ENCODE data around the gene PLOD2.

PLOD2 gene

DNA sequence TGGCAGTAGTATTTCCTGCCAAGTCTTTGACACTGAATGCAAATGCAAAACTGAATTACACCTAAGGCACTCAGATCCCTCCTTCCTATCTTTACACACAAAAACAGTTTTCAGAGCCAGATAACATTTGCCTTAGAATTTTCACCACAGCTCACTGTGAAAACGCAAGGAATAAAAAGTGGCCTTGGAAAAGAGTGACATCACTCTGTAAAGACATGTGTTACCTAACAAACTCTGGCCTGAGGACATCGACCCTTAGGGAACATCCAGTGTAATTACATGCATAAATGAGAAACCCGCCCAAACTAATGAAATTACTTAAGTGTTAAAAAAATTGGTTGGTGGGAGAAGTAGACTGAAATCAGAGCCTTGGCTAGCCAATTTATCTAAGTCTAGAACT is 88.9 kb downstream of the PLOD2 start:
- no peak overlapping the region for H3K18ac ChIP-seq (ENCODE audit: low read length)
- no peak overlapping the region for H4K8ac ChIP-seq (ENCODE audit: low read depth, low read length)
- H3K36me3 ChIP-seq (ENCODE audit: control insufficient read depth, insufficient read depth, low read length): no peaks in the 10 kb centered on the region
- H3K79me2 ChIP-seq (ENCODE audit: control insufficient read depth, insufficient read depth, low read length): no peaks in the 10 kb centered on the region
- H3K23ac ChIP-seq (ENCODE audit: low read length): no peak overlapping the region
- no peaks in the 10 kb centered on the region for H3K79me1 ChIP-seq (ENCODE audit: low read length)
- H3K4me2 ChIP-seq (ENCODE audit: low read length): no peak overlapping the region
- H2AK5ac ChIP-seq (ENCODE audit: low read length): no peak overlapping the region
- H3K4me1 ChIP-seq (ENCODE audit: control insufficient read depth, low read depth, low read length): no peaks in the 10 kb centered on the region
- no peak overlapping the region for H2BK15ac ChIP-seq (replicated peaks; ENCODE audit: low read depth)
- no peak overlapping the region for H2BK120ac ChIP-seq (ENCODE audit: low read depth, low read length)
- H4K5ac ChIP-seq (ENCODE audit: low read length): no peak overlapping the region
- H2BK5ac ChIP-seq (ENCODE audit: low read length): no peak overlapping the region
- H3K56ac ChIP-seq (ENCODE audit: low read length): no peak overlapping the region
- DNase-seq: peak; percentile 65
- no peaks in the 10 kb centered on the region for H3K27me3 ChIP-seq (ENCODE audit: insufficient read depth, low read length, poor library complexity)
- no peak overlapping the region for H3K9ac ChIP-seq (ENCODE audit: low read length)
- no CpG with 5 or more reads among the region's 3 CpGs for WGBS (ENCODE audit: extremely low coverage, insufficient coverage, low lambda C conversion rate)
- H3K4ac ChIP-seq (ENCODE audit: low read depth, low read length): no peak overlapping the region
- no peak overlapping the region for H3K4me3 ChIP-seq (ENCODE audit: low read length)
- H3K27ac ChIP-seq (ENCODE audit: low read depth, low read length): peak overlapping the region; percentile 17

DNA sequence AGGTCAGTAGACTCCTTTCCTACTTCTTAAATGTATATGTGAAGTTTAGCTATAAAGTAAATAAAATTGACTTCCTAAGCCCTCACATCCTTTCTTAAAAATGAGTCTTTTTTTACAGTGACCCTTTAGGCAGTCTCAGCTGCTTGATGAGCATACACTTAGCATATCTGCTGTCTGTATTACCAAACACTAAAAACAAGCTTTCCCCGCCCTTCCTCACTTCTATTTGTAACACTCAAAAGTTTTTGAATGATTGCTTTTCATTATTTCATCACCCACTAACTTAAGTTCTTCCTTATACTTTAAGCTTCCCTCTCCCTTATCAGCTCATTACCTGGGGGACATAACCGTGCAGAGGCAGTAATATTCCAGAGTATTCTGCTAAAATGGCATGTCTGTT is 89.4 kb downstream of the PLOD2 start:
- Histone ChIP-seq H3K4me3 (ENCODE audit: low read length) (no peak overlapping the region), H3K18ac (ENCODE audit: low read length) (no peak overlapping the region), H3K27me3 (ENCODE audit: insufficient read depth, low read length, poor library complexity) (no peaks in the 10 kb centered on the region), H3K4me2 (ENCODE audit: low read length) (no peak overlapping the region), H3K9ac (ENCODE audit: low read length) (no peak overlapping the region), H3K36me3 (ENCODE audit: control insufficient read depth, insufficient read depth, low read length) (no peaks in the 10 kb centered on the region), H3K56ac (ENCODE audit: low read length) (no peak overlapping the region), H2AK5ac (ENCODE audit: low read length) (no peak overlapping the region), H3K4me1 (ENCODE audit: control insufficient read depth, low read depth, low read length) (no peaks in the 10 kb centered on the region), H3K79me1 (ENCODE audit: low read length) (no peaks in the 10 kb centered on the region), H3K23ac (ENCODE audit: low read length) (no peak overlapping the region), H3K4ac (ENCODE audit: low read depth, low read length) (no peak overlapping the region), H2BK120ac (ENCODE audit: low read depth, low read length) (no peak overlapping the region), H4K8ac (ENCODE audit: low read depth, low read length) (no peak overlapping the region), H2BK15ac (replicated peaks; ENCODE audit: low read depth) (no peak overlapping the region), H2BK5ac (ENCODE audit: low read length) (no peak overlapping the region), H3K27ac (ENCODE audit: low read depth, low read length) (peak overlapping the region; percentile 17), H3K79me2 (ENCODE audit: control insufficient read depth, insufficient read depth, low read length) (no peaks in the 10 kb centered on the region), H4K5ac (ENCODE audit: low read length) (no peak overlapping the region)
- no CpG with 5 or more reads among the region's 2 CpGs for WGBS (ENCODE audit: extremely low coverage, insufficient coverage, low lambda C conversion rate)
- no peak for DNase-seq

DNA sequence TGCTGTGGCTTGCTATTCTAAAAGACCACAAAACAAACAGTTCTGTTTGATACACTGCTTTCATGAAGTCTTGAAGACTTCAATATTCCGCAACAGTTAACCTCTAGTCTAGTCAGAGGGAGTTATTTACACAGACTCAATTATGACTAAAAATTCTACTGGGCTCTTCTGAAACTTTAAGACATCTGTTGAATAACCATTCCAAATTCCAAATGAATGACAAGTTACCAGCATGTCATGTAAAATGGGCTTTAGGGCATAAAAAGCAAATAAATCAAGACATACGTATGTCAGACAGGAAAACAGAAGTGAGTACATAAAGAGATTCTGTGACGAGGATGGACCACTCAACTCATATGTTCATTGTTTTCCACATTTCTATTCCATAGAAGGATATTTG is 93.9 kb downstream of the PLOD2 start:
- Histone ChIP-seq H2BK120ac (ENCODE audit: low read depth, low read length) (no peak overlapping the region), H2AK5ac (ENCODE audit: low read length) (no peak overlapping the region), H3K79me1 (ENCODE audit: low read length) (no peaks in the 10 kb centered on the region), H2BK5ac (ENCODE audit: low read length) (no peak overlapping the region), H3K27ac (ENCODE audit: low read depth, low read length) (no peak overlapping the region), H3K36me3 (ENCODE audit: control insufficient read depth, insufficient read depth, low read length) (no peaks in the 10 kb centered on the region), H4K8ac (ENCODE audit: low read depth, low read length) (no peak overlapping the region), H3K18ac (ENCODE audit: low read length) (no peak overlapping the region), H3K4me2 (ENCODE audit: low read length) (no peak overlapping the region), H3K4me1 (ENCODE audit: control insufficient read depth, low read depth, low read length) (no peaks in the 10 kb centered on the region), H4K5ac (ENCODE audit: low read length) (no peak overlapping the region), H3K79me2 (ENCODE audit: control insufficient read depth, insufficient read depth, low read length) (no peaks in the 10 kb centered on the region), H2BK15ac (replicated peaks; ENCODE audit: low read depth) (no peak overlapping the region), H3K23ac (ENCODE audit: low read length) (no peak overlapping the region), H3K56ac (ENCODE audit: low read length) (no peak overlapping the region), H3K9ac (ENCODE audit: low read length) (no peak overlapping the region), H3K4me3 (ENCODE audit: low read length) (no peak overlapping the region), H3K4ac (ENCODE audit: low read depth, low read length) (no peak overlapping the region), H3K27me3 (ENCODE audit: insufficient read depth, low read length, poor library complexity) (no peaks in the 10 kb centered on the region)
- WGBS (ENCODE audit: extremely low coverage, insufficient coverage, low lambda C conversion rate): no CpG with 5 or more reads among the region's 3 CpGs
- DNase-seq: no peak

DNA sequence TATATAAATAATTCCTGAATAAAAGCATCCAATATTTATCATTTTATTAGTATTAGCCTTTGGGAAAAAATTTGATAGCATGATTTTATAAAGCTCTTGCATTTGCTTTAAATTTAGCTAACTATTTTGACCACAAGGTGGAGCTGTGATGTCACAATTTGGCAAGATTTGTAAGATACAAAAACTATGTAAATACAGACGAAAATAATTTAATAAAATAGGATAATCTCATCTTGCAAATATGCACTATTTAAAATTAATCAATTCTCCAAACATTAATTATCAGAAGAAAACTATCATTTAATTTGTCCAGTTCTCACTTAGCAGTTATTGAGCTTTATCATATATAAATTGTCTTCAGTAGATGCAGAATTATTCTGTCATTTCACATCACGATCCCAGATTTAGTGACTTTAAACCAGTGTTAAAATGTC is 95.4 kb downstream of the PLOD2 start:
- Histone ChIP-seq H3K4me3 (ENCODE audit: low read length) (no peak overlapping the region), H3K27ac (ENCODE audit: low read depth, low read length) (no peak overlapping the region), H4K8ac (ENCODE audit: low read depth, low read length) (no peak overlapping the region), H2AK5ac (ENCODE audit: low read length) (no peak overlapping the region), H3K18ac (ENCODE audit: low read length) (no peak overlapping the region), H3K27me3 (ENCODE audit: insufficient read depth, low read length, poor library complexity) (no peaks in the 10 kb centered on the region), H3K4me1 (ENCODE audit: control insufficient read depth, low read depth, low read length) (no peaks in the 10 kb centered on the region), H3K9ac (ENCODE audit: low read length) (no peak overlapping the region), H2BK15ac (replicated peaks; ENCODE audit: low read depth) (no peak overlapping the region), H3K4me2 (ENCODE audit: low read length) (no peak overlapping the region), H3K79me1 (ENCODE audit: low read length) (no peaks in the 10 kb centered on the region), H3K36me3 (ENCODE audit: control insufficient read depth, insufficient read depth, low read length) (no peaks in the 10 kb centered on the region), H2BK5ac (ENCODE audit: low read length) (no peak overlapping the region), H4K5ac (ENCODE audit: low read length) (no peak overlapping the region), H2BK120ac (ENCODE audit: low read depth, low read length) (no peak overlapping the region), H3K4ac (ENCODE audit: low read depth, low read length) (no peak overlapping the region), H3K23ac (ENCODE audit: low read length) (no peak overlapping the region), H3K79me2 (ENCODE audit: control insufficient read depth, insufficient read depth, low read length) (no peaks in the 10 kb centered on the region), H3K56ac (ENCODE audit: low read length) (no peak overlapping the region)
- peak; percentile 54 for DNase-seq
- whole genome bisulfite sequencing (ENCODE audit: extremely low coverage, insufficient coverage, low lambda C conversion rate): no CpG with 5 or more reads among the region's 2 CpGs

DNA sequence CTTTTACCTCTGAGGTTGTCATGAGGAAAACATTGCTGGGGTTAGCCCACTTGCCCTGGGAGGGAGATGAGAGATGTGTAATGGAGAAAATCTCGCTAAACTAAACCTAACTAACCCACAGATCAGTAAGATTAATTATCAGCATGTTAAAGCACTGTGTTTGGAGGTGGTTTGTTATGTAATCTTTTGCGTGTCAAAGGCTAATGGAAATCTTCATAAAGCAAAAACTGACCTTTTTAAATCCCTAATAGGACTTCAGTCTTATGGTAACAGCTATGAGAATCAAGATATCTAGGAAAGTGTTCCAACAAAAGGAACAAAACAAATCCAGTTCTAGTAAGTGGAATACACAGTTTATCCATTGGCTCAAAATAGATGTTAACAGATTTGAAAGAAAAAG is 102.7 kb downstream of the PLOD2 start:
- H3K36me3 ChIP-seq (ENCODE audit: control insufficient read depth, insufficient read depth, low read length): no peaks in the 10 kb centered on the region
- H3K9ac ChIP-seq (ENCODE audit: low read length): no peak overlapping the region
- no peak overlapping the region for H2BK5ac ChIP-seq (ENCODE audit: low read length)
- no peaks in the 10 kb centered on the region for H3K79me2 ChIP-seq (ENCODE audit: control insufficient read depth, insufficient read depth, low read length)
- H3K27me3 ChIP-seq (ENCODE audit: insufficient read depth, low read length, poor library complexity): no peaks in the 10 kb centered on the region
- H2AK5ac ChIP-seq (ENCODE audit: low read length): no peak overlapping the region
- H3K79me1 ChIP-seq (ENCODE audit: low read length): no peaks in the 10 kb centered on the region
- H4K5ac ChIP-seq (ENCODE audit: low read length): no peak overlapping the region
- H3K56ac ChIP-seq (ENCODE audit: low read length): no peak overlapping the region
- peak; percentile 35 for DNase-seq
- no peak overlapping the region for H4K8ac ChIP-seq (ENCODE audit: low read depth, low read length)
- H3K4me2 ChIP-seq (ENCODE audit: low read length): no peak overlapping the region
- H3K27ac ChIP-seq (ENCODE audit: low read depth, low read length): no peak overlapping the region
- no peak overlapping the region for H3K4ac ChIP-seq (ENCODE audit: low read depth, low read length)
- no peak overlapping the region for H3K23ac ChIP-seq (ENCODE audit: low read length)
- H3K4me3 ChIP-seq (ENCODE audit: low read length): no peak overlapping the region
- no peak overlapping the region for H3K18ac ChIP-seq (ENCODE audit: low read length)
- no peaks in the 10 kb centered on the region for H3K4me1 ChIP-seq (ENCODE audit: control insufficient read depth, low read depth, low read length)
- no peak overlapping the region for H2BK15ac ChIP-seq (replicated peaks; ENCODE audit: low read depth)
- H2BK120ac ChIP-seq (ENCODE audit: low read depth, low read length): no peak overlapping the region
- WGBS (ENCODE audit: extremely low coverage, insufficient coverage, low lambda C conversion rate): no CpG with 5 or more reads among the region's 2 CpGs

DNA sequence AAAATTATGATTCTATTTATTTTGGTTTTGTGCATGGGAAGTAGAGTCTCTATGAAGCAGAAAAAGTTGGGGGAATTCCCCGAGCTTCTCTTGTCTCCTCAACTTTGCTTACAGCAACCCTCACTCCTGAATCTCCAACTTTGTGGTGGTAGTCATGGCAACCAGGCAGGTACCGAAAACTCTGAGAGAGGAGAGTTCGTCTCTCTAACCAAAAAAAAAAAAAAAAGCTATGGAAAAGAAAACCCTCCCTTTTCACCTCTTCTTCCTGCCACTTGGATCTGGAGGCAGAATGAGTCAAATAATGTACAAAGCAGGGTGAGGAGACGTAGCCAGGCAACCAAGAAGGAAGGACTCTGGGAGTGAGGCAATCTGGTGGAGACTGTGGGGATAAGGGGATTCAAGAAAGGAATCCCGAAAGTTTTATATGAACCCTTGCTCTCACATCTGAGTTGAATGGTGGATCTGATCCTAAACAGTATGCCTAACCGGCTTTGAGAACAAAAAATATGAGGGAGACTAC is 108.1 kb downstream of the PLOD2 start:
- no peaks in the 10 kb centered on the region for H3K36me3 ChIP-seq (ENCODE audit: control insufficient read depth, insufficient read depth, low read length)
- DNase-seq: peak; percentile 19
- H3K79me2 ChIP-seq (ENCODE audit: control insufficient read depth, insufficient read depth, low read length): no peaks in the 10 kb centered on the region
- no peak overlapping the region for H3K27ac ChIP-seq (ENCODE audit: low read depth, low read length)
- no peak overlapping the region for H2BK5ac ChIP-seq (ENCODE audit: low read length)
- no peaks in the 10 kb centered on the region for H3K4me1 ChIP-seq (ENCODE audit: control insufficient read depth, low read depth, low read length)
- H3K79me1 ChIP-seq (ENCODE audit: low read length): no peaks in the 10 kb centered on the region
- H3K4me3 ChIP-seq (ENCODE audit: low read length): no peak overlapping the region
- H3K4ac ChIP-seq (ENCODE audit: low read depth, low read length): no peak overlapping the region
- H2BK120ac ChIP-seq (ENCODE audit: low read depth, low read length): no peak overlapping the region
- no peak overlapping the region for H3K4me2 ChIP-seq (ENCODE audit: low read length)
- H2AK5ac ChIP-seq (ENCODE audit: low read length): no peak overlapping the region
- no CpG with 5 or more reads among the region's 6 CpGs for WGBS (ENCODE audit: extremely low coverage, insufficient coverage, low lambda C conversion rate)
- H3K18ac ChIP-seq (ENCODE audit: low read length): no peak overlapping the region
- H4K8ac ChIP-seq (ENCODE audit: low read depth, low read length): no peak overlapping the region
- no peak overlapping the region for H3K23ac ChIP-seq (ENCODE audit: low read length)
- H4K5ac ChIP-seq (ENCODE audit: low read length): no peak overlapping the region
- no peak overlapping the region for H3K9ac ChIP-seq (ENCODE audit: low read length)
- no peaks in the 10 kb centered on the region for H3K27me3 ChIP-seq (ENCODE audit: insufficient read depth, low read length, poor library complexity)
- no peak overlapping the region for H2BK15ac ChIP-seq (replicated peaks; ENCODE audit: low read depth)
- no peak overlapping the region for H3K56ac ChIP-seq (ENCODE audit: low read length)
